Measurements from ENCODE around the gene CALR.

GRCh38 chr19:12932392-12933286 is 5.8 kb upstream of the CALR start:
- TF ChIP-seq CTCF (IDR thresholded peaks at IDR 0.05) (no peak), POLR2A (IDR thresholded peaks at IDR 0.05) (no peak)

Measured in adrenal gland (tissue), 5 donors.